Upper lobe of left lung (tissue), 4 donors: ENCODE data around the gene RPS6KA5.

Source experiments
- CTCF ChIP-seq, 6 experiments: fragments of 450-650 bp in 4 of 6; fragments of 200-600 bp in 2 of 6; sonication (generic) in 2 of 6; IDR thresholded peaks; one replicate each; pipeline ENCODE4 v1.5.1; 2016 to 2019; ENCODE audit warnings: antibody characterized with exemption in 6 of 6
- POLR2AphosphoS5 ChIP-seq, 2 donors: sonication (generic); formaldehyde crosslinking; IDR thresholded peaks; one replicate each; pipeline ENCODE4 v1.5.1; 2017; ENCODE audit warnings: antibody characterized with exemption in 2 of 2

GRCh38 chr14:90986510-90986909, 73.9 kb downstream of the RPS6KA5 start:
- TF ChIP-seq CTCF (IDR thresholded peaks at IDR 0.05) (no peak), POLR2AphosphoS5 (IDR thresholded peaks at IDR 0.05) (no peak)
